ENCODE results near the gene GORASP1. TPM values are rescaled to one million over a fixed set of nuclear protein-coding genes. Genes with fewer than 3 reads are reported as not detected.

GORASP1 gene
- total RNA-seq, 1 donor from 2014 or later = 11.5 TPM

- H3K4me1 ChIP-seq (ENCODE audit: control insufficient read depth in 3 of 3, insufficient read depth in 3 of 3, low read length in 3 of 3) = peaks cover 0 to 12% (median 6%) of the 10 kb centered on the region in 3 donors
- H3K36me3 ChIP-seq (ENCODE audit: control insufficient read depth in 3 of 3, insufficient read depth in 3 of 3, low read length in 3 of 3) = no peaks in the 10 kb centered on the region
- no peak overlapping the region for H3K9ac ChIP-seq (ENCODE audit: low read depth in 1 of 3, low read length in 3 of 3)
- no peak overlapping the region for H3K27ac ChIP-seq (ENCODE audit: low read depth, low read length)
- H3K4me3 ChIP-seq (ENCODE audit: low read length in 3 of 3) = no peak overlapping the region
- H3K27me3 ChIP-seq (ENCODE audit: control insufficient read depth in 3 of 3, insufficient read depth in 3 of 3, low read length in 3 of 3) = no peaks in the 10 kb centered on the region
- H3K9me3 ChIP-seq (ENCODE audit: control insufficient read depth in 3 of 3, low read length in 3 of 3) = no peaks in the 10 kb centered on the region
These were observed 19.2 kb upstream of the GORASP1 start for GRCh38 chr3:39126532-39127071.

- no peaks in the 10 kb centered on the region for H3K27me3 ChIP-seq (ENCODE audit: control insufficient read depth in 3 of 3, insufficient read depth in 3 of 3, low read length in 3 of 3)
- no peak overlapping the region for H3K9ac ChIP-seq (ENCODE audit: low read depth in 1 of 3, low read length in 3 of 3)
- H3K4me1 ChIP-seq (ENCODE audit: control insufficient read depth in 3 of 3, insufficient read depth in 3 of 3, low read length in 3 of 3) = peaks cover 0 to 12% (median 6%) of the 10 kb centered on the region in 3 donors
- H3K4me3 ChIP-seq (ENCODE audit: low read length in 3 of 3) = no peak overlapping the region
- no peaks in the 10 kb centered on the region for H3K9me3 ChIP-seq (ENCODE audit: control insufficient read depth in 3 of 3, low read length in 3 of 3)
- H3K36me3 ChIP-seq (ENCODE audit: control insufficient read depth in 3 of 3, insufficient read depth in 3 of 3, low read length in 3 of 3) = no peaks in the 10 kb centered on the region
- no peak overlapping the region for H3K27ac ChIP-seq (ENCODE audit: low read depth, low read length)
These were observed 18.5 kb upstream of the GORASP1 start for GRCh38 chr3:39125841-39126500.

- Histone ChIP-seq H3K4me1 (ENCODE audit: control insufficient read depth in 3 of 3, insufficient read depth in 3 of 3, low read length in 3 of 3) (peaks cover 0 to 12% (median 6%) of the 10 kb centered on the region in 3 donors), H3K9me3 (ENCODE audit: control insufficient read depth in 3 of 3, low read length in 3 of 3) (no peaks in the 10 kb centered on the region), H3K27ac (ENCODE audit: low read depth, low read length) (no peak overlapping the region), H3K4me3 (ENCODE audit: low read length in 3 of 3) (no peak overlapping the region), H3K27me3 (ENCODE audit: control insufficient read depth in 3 of 3, insufficient read depth in 3 of 3, low read length in 3 of 3) (no peaks in the 10 kb centered on the region), H3K9ac (ENCODE audit: low read depth in 1 of 3, low read length in 3 of 3) (peak overlapping the region in 1 of 3 donors; percentile 50), H3K36me3 (ENCODE audit: control insufficient read depth in 3 of 3, insufficient read depth in 3 of 3, low read length in 3 of 3) (peaks cover 0 to 5% (median 0%) of the 10 kb centered on the region in 3 donors)
These were observed 17.7 kb upstream of the GORASP1 start for GRCh38 chr3:39124876-39125840.

GRCh38 chr3:39122813-39123212 is 15.4 kb upstream of the GORASP1 start:
- H3K9ac ChIP-seq (ENCODE audit: low read depth in 1 of 3, low read length in 3 of 3) = no peak overlapping the region
- peaks cover 0 to 5% (median 0%) of the 10 kb centered on the region in 3 donors for H3K36me3 ChIP-seq (ENCODE audit: control insufficient read depth in 3 of 3, insufficient read depth in 3 of 3, low read length in 3 of 3)
- no peaks in the 10 kb centered on the region for H3K9me3 ChIP-seq (ENCODE audit: control insufficient read depth in 3 of 3, low read length in 3 of 3)
- H3K4me1 ChIP-seq (ENCODE audit: control insufficient read depth in 3 of 3, insufficient read depth in 3 of 3, low read length in 3 of 3) = peaks cover 0 to 12% (median 6%) of the 10 kb centered on the region in 3 donors
- no peaks in the 10 kb centered on the region for H3K27me3 ChIP-seq (ENCODE audit: control insufficient read depth in 3 of 3, insufficient read depth in 3 of 3, low read length in 3 of 3)
- H3K4me3 ChIP-seq (ENCODE audit: low read length in 3 of 3) = no peak overlapping the region
- H3K27ac ChIP-seq (ENCODE audit: low read depth, low read length) = no peak overlapping the region

- H3K36me3 ChIP-seq (ENCODE audit: control insufficient read depth in 3 of 3, insufficient read depth in 3 of 3, low read length in 3 of 3) = peaks cover 0 to 5% (median 0%) of the 10 kb centered on the region in 3 donors
- H3K27me3 ChIP-seq (ENCODE audit: control insufficient read depth in 3 of 3, insufficient read depth in 3 of 3, low read length in 3 of 3) = no peaks in the 10 kb centered on the region
- H3K9ac ChIP-seq (ENCODE audit: low read depth in 1 of 3, low read length in 3 of 3) = no peak overlapping the region
- H3K27ac ChIP-seq (ENCODE audit: low read depth, low read length) = no peak overlapping the region
- no peak overlapping the region for H3K4me3 ChIP-seq (ENCODE audit: low read length in 3 of 3)
- no peaks in the 10 kb centered on the region for H3K9me3 ChIP-seq (ENCODE audit: control insufficient read depth in 3 of 3, low read length in 3 of 3)
- H3K4me1 ChIP-seq (ENCODE audit: control insufficient read depth in 3 of 3, insufficient read depth in 3 of 3, low read length in 3 of 3) = peaks cover 0 to 9% (median 6%) of the 10 kb centered on the region in 3 donors
These were observed 14.2 kb upstream of the GORASP1 start for GRCh38 chr3:39121621-39122020.

- Histone ChIP-seq H3K9me3 (ENCODE audit: control insufficient read depth in 3 of 3, low read length in 3 of 3) (no peaks in the 10 kb centered on the region), H3K9ac (ENCODE audit: low read depth in 1 of 3, low read length in 3 of 3) (no peak overlapping the region), H3K27me3 (ENCODE audit: control insufficient read depth in 3 of 3, insufficient read depth in 3 of 3, low read length in 3 of 3) (no peaks in the 10 kb centered on the region), H3K36me3 (ENCODE audit: control insufficient read depth in 3 of 3, insufficient read depth in 3 of 3, low read length in 3 of 3) (peaks cover 0 to 5% (median 0%) of the 10 kb centered on the region in 3 donors), H3K27ac (ENCODE audit: low read depth, low read length) (no peak overlapping the region), H3K4me1 (ENCODE audit: control insufficient read depth in 3 of 3, insufficient read depth in 3 of 3, low read length in 3 of 3) (no peaks in the 10 kb centered on the region), H3K4me3 (ENCODE audit: low read length in 3 of 3) (no peak overlapping the region)
These were observed 11.7 kb upstream of the GORASP1 start for GRCh38 chr3:39118931-39119660.

- peaks cover 0 to 5% (median 0%) of the 10 kb centered on the region in 3 donors for H3K36me3 ChIP-seq (ENCODE audit: control insufficient read depth in 3 of 3, insufficient read depth in 3 of 3, low read length in 3 of 3)
- H3K4me1 ChIP-seq (ENCODE audit: control insufficient read depth in 3 of 3, insufficient read depth in 3 of 3, low read length in 3 of 3) = no peaks in the 10 kb centered on the region
- H3K27ac ChIP-seq (ENCODE audit: low read depth, low read length) = no peak overlapping the region
- no peak overlapping the region for H3K9ac ChIP-seq (ENCODE audit: low read depth in 1 of 3, low read length in 3 of 3)
- no peak overlapping the region for H3K4me3 ChIP-seq (ENCODE audit: low read length in 3 of 3)
- H3K9me3 ChIP-seq (ENCODE audit: control insufficient read depth in 3 of 3, low read length in 3 of 3) = no peaks in the 10 kb centered on the region
- H3K27me3 ChIP-seq (ENCODE audit: control insufficient read depth in 3 of 3, insufficient read depth in 3 of 3, low read length in 3 of 3) = no peaks in the 10 kb centered on the region
These were observed 10.7 kb upstream of the GORASP1 start for GRCh38 chr3:39118079-39118478.

- H3K27me3 ChIP-seq (ENCODE audit: control insufficient read depth in 3 of 3, insufficient read depth in 3 of 3, low read length in 3 of 3) = no peaks in the 10 kb centered on the region
- no peak overlapping the region for H3K4me3 ChIP-seq (ENCODE audit: low read length in 3 of 3)
- no peak overlapping the region for H3K9ac ChIP-seq (ENCODE audit: low read depth in 1 of 3, low read length in 3 of 3)
- H3K9me3 ChIP-seq (ENCODE audit: control insufficient read depth in 3 of 3, low read length in 3 of 3) = no peaks in the 10 kb centered on the region
- H3K36me3 ChIP-seq (ENCODE audit: control insufficient read depth in 3 of 3, insufficient read depth in 3 of 3, low read length in 3 of 3) = peaks cover 0 to 5% (median 0%) of the 10 kb centered on the region in 3 donors
- no peak overlapping the region for H3K27ac ChIP-seq (ENCODE audit: low read depth, low read length)
- no peaks in the 10 kb centered on the region for H3K4me1 ChIP-seq (ENCODE audit: control insufficient read depth in 3 of 3, insufficient read depth in 3 of 3, low read length in 3 of 3)
These were observed 8.4 kb upstream of the GORASP1 start for GRCh38 chr3:39115870-39116269.

- Histone ChIP-seq H3K4me3 (ENCODE audit: low read length in 3 of 3) (no peak overlapping the region), H3K4me1 (ENCODE audit: control insufficient read depth in 3 of 3, insufficient read depth in 3 of 3, low read length in 3 of 3) (no peaks in the 10 kb centered on the region), H3K9me3 (ENCODE audit: control insufficient read depth in 3 of 3, low read length in 3 of 3) (no peaks in the 10 kb centered on the region), H3K27me3 (ENCODE audit: control insufficient read depth in 3 of 3, insufficient read depth in 3 of 3, low read length in 3 of 3) (no peaks in the 10 kb centered on the region), H3K27ac (ENCODE audit: low read depth, low read length) (no peak overlapping the region), H3K9ac (ENCODE audit: low read depth in 1 of 3, low read length in 3 of 3) (no peak overlapping the region), H3K36me3 (ENCODE audit: control insufficient read depth in 3 of 3, insufficient read depth in 3 of 3, low read length in 3 of 3) (no peaks in the 10 kb centered on the region)
These were observed 7.0 kb upstream of the GORASP1 start for GRCh38 chr3:39114456-39114855.
